Astrocyte (in vitro differentiated cells and primary cell): ENCODE data around the gene FAM117A. TPM values are rescaled to one million over a fixed set of nuclear protein-coding genes. Genes with fewer than 3 reads are reported as not detected.
"Not testable (repeated sequence)": the region's sequence is repeated elsewhere in the genome, so short reads cannot be mapped to it uniquely, and the experiment has no call there.

Experiments
- DNase-seq: peaks from one replicate; pipeline ENCODE4 v3.0.0-alpha.2; 2010; ENCODE audit warnings: low read depth
- FAIRE-seq: peaks from 2 replicates; lab custom pipeline; 2011; peaks lifted over from hg19 to GRCh38; lab: Jason Lieb, UNC
- H2AFZ ChIP-seq: 2 replicates; pipeline ENCODE4 v1.6.0; 2012; ENCODE audit warnings: low read depth, low read length, inconsistent platforms
- H3K27ac ChIP-seq: 2 replicates; pipeline ENCODE4 v1.5.1; 2011; ENCODE audit warnings: low read depth, low read length, inconsistent platforms
- H3K27me3 ChIP-seq: 2 replicates; pipeline ENCODE4 v1.6.0; 2011; ENCODE audit warnings: low read length, inconsistent platforms; ENCODE audit not compliant: insufficient read depth
- H3K36me3 ChIP-seq: 2 replicates; pipeline ENCODE4 v1.5.1; 2011; ENCODE audit warnings: low read length, inconsistent platforms; ENCODE audit not compliant: insufficient read depth
- H3K4me1 ChIP-seq: 2 replicates; pipeline ENCODE4 v1.5.1; 2011; ENCODE audit warnings: low read length, inconsistent platforms; ENCODE audit not compliant: insufficient read depth
- H3K4me2 ChIP-seq: 2 replicates; pipeline ENCODE4 v1.6.0; 2012; ENCODE audit warnings: low read length, inconsistent platforms
- H3K4me3 ChIP-seq: 2 replicates; pipeline ENCODE4 v1.5.1; 2011; ENCODE audit warnings: low read depth, mild to moderate bottlenecking, low read length, inconsistent platforms; ENCODE audit not compliant: insufficient read depth
- H3K79me2 ChIP-seq: 2 replicates; pipeline ENCODE4 v1.6.0; 2012; ENCODE audit warnings: mild to moderate bottlenecking, low read length, inconsistent platforms; ENCODE audit not compliant: insufficient read depth
- H3K9ac ChIP-seq: 2 replicates; pipeline ENCODE4 v1.6.0; 2012; ENCODE audit warnings: mild to moderate bottlenecking, low read length, inconsistent platforms
- H3K9me3 ChIP-seq: 2 replicates; pipeline ENCODE4 v1.5.1; 2012; ENCODE audit warnings: low read depth, mild to moderate bottlenecking, low read length, inconsistent platforms; ENCODE audit not compliant: insufficient read depth
- H4K20me1 ChIP-seq: 2 replicates; pipeline ENCODE4 v1.6.0; 2012; ENCODE audit warnings: low read length, inconsistent platforms; ENCODE audit not compliant: insufficient read depth
- H3K27ac Mint-ChIP-seq: one replicate; pipeline ENCODE4 v1.8.0; 2021; ENCODE audit warnings: mild to moderate bottlenecking, mixed read lengths; ENCODE audit not compliant: unreplicated experiment
- H3K27me3 Mint-ChIP-seq: one replicate; pipeline ENCODE4 v1.8.0; 2021; ENCODE audit warnings: low read depth, mixed read lengths; ENCODE audit not compliant: unreplicated experiment
- H3K36me3 Mint-ChIP-seq: one replicate; pipeline ENCODE4 v1.8.0; 2021; ENCODE audit warnings: low read depth, mixed read lengths; ENCODE audit not compliant: unreplicated experiment
- H3K4me1 Mint-ChIP-seq: one replicate; pipeline ENCODE4 v1.8.0; 2021; ENCODE audit warnings: low read depth, mixed read lengths; ENCODE audit not compliant: unreplicated experiment
- H3K4me3 Mint-ChIP-seq: one replicate; pipeline ENCODE4 v1.8.0; 2021; ENCODE audit warnings: mild to moderate bottlenecking, moderate library complexity, mixed read lengths; ENCODE audit not compliant: unreplicated experiment
- H3K9me3 Mint-ChIP-seq: one replicate; pipeline ENCODE4 v1.8.0; 2021; ENCODE audit warnings: mild to moderate bottlenecking, mixed read lengths; ENCODE audit not compliant: unreplicated experiment
- CTCF ChIP-seq: IDR thresholded peaks from 2 replicates; pipeline ENCODE4 v1.5.1; 2011; ENCODE audit warnings: low read depth, mild to moderate bottlenecking, inconsistent platforms, low read length, moderate library complexity; ENCODE audit not compliant: insufficient read depth
- EZH2 ChIP-seq: IDR thresholded peaks from 2 replicates; pipeline ENCODE4 v1.6.1; 2012; ENCODE audit warnings: mild to moderate bottlenecking, low read length, inconsistent platforms; ENCODE audit not compliant: insufficient read depth
- total RNA-seq: library from RNA; stranded (reverse); gene quantifications from 2 replicates; pipeline ENCODE4 v1.2.1, GENCODE V29; 2021

FAM117A gene
- total RNA-seq, 1 donor from 2014 or later: 8.0 TPM

DNA sequence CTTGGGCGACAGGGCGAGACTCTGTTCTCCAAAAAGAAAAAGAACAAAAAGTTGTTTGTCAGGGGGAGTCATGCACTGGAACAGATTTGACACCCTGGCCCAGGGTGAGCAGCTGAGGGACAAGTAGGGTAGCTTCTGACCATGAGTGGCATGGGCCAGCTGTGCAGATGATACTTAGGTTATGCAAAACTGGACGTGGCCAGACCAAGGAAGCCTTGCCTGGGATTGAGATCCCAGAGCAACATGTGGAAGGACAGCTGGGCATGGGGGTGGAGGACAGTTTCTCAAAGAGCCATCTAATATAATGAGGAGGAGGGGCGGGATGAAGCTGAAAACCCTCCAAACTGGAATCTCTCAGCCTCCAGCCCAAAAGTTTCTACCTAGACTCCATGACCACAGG lies 36.6 kb downstream of the FAM117A start:
- Histone ChIP-seq H3K4me1 (no peaks in the 10 kb centered on the region), H3K36me3 (no peaks in the 10 kb centered on the region), H3K9me3 (no peaks in the 10 kb centered on the region), H3K4me3 (no peak overlapping the region), H3K27ac (no peak overlapping the region), H4K20me1 (peaks cover 3% of the 10 kb centered on the region), H3K9ac (no peak overlapping the region), H3K79me2 (no peaks in the 10 kb centered on the region), H3K27me3 (no peaks in the 10 kb centered on the region), H3K4me2 (no peak overlapping the region), H2AFZ (no peak overlapping the region)
- H3K4me1 Mint-ChIP-seq: no peaks in the 10 kb centered on the region
- no peak for FAIRE-seq
- H3K27ac Mint-ChIP-seq: no peak overlapping the region
- peaks cover 8% of the 10 kb centered on the region for H3K36me3 Mint-ChIP-seq
- no peak for DNase-seq
- H3K4me3 Mint-ChIP-seq: no peak overlapping the region
- no peak for TF ChIP-seq EZH2
- no peak for TF ChIP-seq CTCF
- H3K27me3 Mint-ChIP-seq: no peaks in the 10 kb centered on the region
- H3K9me3 Mint-ChIP-seq: no peaks in the 10 kb centered on the region

DNA sequence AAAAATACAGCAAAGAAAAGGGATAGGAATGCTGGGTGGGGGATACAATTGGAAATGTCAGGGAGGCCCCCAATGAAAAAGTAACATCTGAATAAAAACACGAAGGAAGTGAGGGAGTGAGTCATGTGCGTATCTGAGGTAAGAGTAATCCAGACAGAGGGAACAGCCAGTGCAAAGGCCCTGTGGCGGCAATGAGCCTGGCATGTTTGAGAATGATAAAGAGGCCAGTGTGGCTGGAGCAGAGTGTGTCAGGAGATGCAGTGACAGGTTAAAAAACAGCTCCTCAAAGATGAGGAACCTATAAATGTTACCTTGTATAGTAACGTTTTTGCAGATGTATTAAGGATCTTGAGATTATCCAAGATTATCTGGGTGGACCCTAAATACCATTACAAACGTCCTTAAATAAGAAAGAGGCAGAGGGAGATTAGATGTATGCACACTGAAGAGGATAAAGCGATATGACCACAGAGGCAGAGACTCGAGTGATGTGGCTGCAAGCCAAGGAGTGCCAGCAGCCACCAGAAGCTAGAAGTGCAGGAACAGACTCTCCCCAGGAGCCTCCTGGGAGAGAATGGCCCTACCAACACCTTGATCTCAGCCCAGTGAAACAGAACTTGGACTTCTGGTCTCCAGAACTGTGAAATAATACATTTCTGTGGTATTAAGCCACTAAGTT lies 38.3 kb downstream of the FAM117A start:
- no peaks in the 10 kb centered on the region for H3K27me3 ChIP-seq
- no peaks in the 10 kb centered on the region for H3K4me1 ChIP-seq
- peaks cover 8% of the 10 kb centered on the region for H3K36me3 Mint-ChIP-seq
- TF ChIP-seq EZH2 (no peak), CTCF (no peak)
- DNase-seq: no peak
- H3K27me3 Mint-ChIP-seq: no peaks in the 10 kb centered on the region
- H3K79me2 ChIP-seq: no peaks in the 10 kb centered on the region
- H3K4me2 ChIP-seq: no peak overlapping the region
- H3K9me3 ChIP-seq: no peaks in the 10 kb centered on the region
- H2AFZ ChIP-seq: no peak overlapping the region
- H3K9me3 Mint-ChIP-seq: no peaks in the 10 kb centered on the region
- H3K27ac Mint-ChIP-seq: no peak overlapping the region
- H3K9ac ChIP-seq: no peak overlapping the region
- H4K20me1 ChIP-seq: peaks cover 3% of the 10 kb centered on the region
- no peak for FAIRE-seq
- no peak overlapping the region for H3K4me3 Mint-ChIP-seq
- no peak overlapping the region for H3K27ac ChIP-seq
- H3K4me1 Mint-ChIP-seq: no peaks in the 10 kb centered on the region
- no peaks in the 10 kb centered on the region for H3K36me3 ChIP-seq
- H3K4me3 ChIP-seq: no peak overlapping the region

DNA sequence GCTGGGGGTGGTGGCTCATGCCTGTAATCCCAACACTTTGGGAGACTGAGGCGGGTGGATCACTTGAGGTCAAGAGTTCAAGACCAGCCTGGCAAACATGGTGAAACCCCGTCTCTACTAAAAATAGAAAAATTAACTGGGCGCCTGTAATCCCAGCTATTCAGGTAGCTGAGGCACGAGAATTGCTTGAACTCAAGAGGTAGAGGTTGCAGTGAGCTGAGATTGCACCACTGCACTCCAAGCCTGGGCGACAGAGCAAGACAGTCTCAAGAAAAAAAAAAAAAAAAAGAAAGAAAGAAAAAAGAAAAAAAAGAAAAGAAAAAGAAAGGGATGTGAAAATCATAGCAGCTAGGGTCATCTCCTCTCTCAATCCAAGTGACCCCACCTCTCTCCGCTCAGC lies 39.4 kb downstream of the FAM117A start:
- not testable (repeated sequence) for H3K79me2 ChIP-seq, H3K4me2 ChIP-seq, H3K27me3 ChIP-seq, H3K9ac ChIP-seq, FAIRE-seq, H3K27me3 Mint-ChIP-seq, DNase-seq, H3K36me3 ChIP-seq, H3K4me1 Mint-ChIP-seq, H4K20me1 ChIP-seq, H2AFZ ChIP-seq, H3K9me3 ChIP-seq, H3K27ac ChIP-seq, H3K4me3 ChIP-seq, H3K9me3 Mint-ChIP-seq, H3K4me1 ChIP-seq, H3K4me3 Mint-ChIP-seq, H3K36me3 Mint-ChIP-seq, H3K27ac Mint-ChIP-seq
